Measurements from ENCODE around the gene RNF208. TPM values are rescaled to one million over a fixed set of nuclear protein-coding genes. Genes with fewer than 3 reads are reported as not detected.

RNF208 gene
- total RNA-seq, 1 donor from 2014 or later: 0.77 TPM

DNA sequence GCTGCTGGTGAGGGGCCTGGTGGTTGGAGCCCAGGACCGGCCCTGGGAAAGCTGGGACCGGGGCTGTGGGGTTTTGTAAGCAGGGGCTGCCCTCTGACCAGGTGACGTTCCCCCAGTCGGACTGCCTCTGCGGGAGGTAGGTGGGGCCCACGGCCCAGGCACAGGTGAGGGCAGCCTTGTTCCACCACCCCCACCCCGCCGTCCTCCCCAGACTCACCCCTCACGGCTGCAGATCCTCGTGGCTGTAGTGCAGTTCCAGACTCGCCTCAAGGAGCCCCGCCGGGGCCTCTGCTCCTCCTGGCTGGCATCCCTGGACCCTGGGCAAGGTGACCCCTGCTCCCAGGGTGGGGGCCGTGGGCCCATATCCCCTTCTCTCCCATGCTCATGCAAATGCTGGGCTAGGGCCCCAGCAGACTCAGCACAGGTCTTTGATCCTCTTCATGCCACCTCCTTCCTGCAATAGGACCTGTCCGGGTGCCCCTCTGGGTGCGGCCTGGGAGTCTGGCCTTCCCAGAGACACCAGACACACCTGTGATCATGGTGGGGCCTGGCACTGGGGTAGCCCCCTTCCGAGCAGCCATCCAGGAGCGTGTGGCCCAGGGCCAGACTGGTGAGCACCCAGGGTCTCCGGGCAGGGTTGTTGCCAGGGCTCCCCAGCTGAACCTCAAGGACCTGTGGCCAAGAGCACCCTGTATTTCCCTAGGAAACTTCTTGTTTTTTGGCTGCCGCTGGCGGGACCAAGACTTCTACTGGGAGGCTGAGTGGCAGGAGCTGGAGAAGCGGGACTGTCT lies 6.6 kb downstream of the RNF208 start:
- Histone ChIP-seq H3K4me3 (no peak overlapping the region), H3F3A (ENCODE audit: low read depth) (no peaks in the 10 kb centered on the region), H3K9ac (no peak overlapping the region), H3K36me3 (no peaks in the 10 kb centered on the region), H3K4me2 (no peak overlapping the region), H2AFZ (replicated peaks) (no peak overlapping the region), H3K27me3 (no peaks in the 10 kb centered on the region), H4K20me1 (ENCODE audit: low read depth) (peaks cover 7% of the 10 kb centered on the region), H3K27ac (no peak overlapping the region), H3K79me2 (ENCODE audit: low read depth) (no peaks in the 10 kb centered on the region), H3K4me1 (no peaks in the 10 kb centered on the region), H3K9me3 (ENCODE audit: low read depth) (no peaks in the 10 kb centered on the region)
- Mint-ChIP-seq H3K27ac (no peak overlapping the region), H3K4me3 (no peak overlapping the region), H3K4me1 (no peaks in the 10 kb centered on the region), H3K9me3 (no peaks in the 10 kb centered on the region), H3K27me3 (ENCODE audit: insufficient read depth, low read depth) (peaks cover 2% of the 10 kb centered on the region), H3K36me3 (peaks cover 5% of the 10 kb centered on the region)
- DNase-seq (ENCODE audit: low spot score): no peak
- TF ChIP-seq EZH2 (IDR thresholded peaks at IDR 0.05): no peak

DNA sequence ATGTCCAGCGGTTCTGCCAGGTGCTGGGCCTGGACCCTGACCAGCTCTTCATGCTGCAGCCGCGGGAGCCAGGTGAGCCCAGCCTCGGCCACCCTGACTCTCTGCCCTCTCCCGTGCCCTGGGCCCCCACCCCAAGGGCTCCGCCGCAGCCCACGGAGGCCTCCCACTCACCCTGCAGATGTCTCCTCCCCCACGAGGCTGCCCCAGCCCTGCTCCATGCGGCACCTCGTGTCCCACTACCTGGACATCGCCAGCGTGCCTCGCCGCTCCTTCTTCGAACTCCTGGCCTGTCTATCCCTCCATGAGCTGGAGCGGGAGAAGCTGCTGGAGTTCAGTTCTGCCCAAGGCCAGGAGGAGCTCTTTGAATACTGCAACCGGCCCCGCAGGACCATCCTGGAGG lies 7.4 kb downstream of the RNF208 start:
- H3K4me3 Mint-ChIP-seq: peak overlapping the region; percentile 67
- Histone ChIP-seq H3F3A (ENCODE audit: low read depth) (no peaks in the 10 kb centered on the region), H3K79me2 (ENCODE audit: low read depth) (no peaks in the 10 kb centered on the region), H3K4me3 (no peak overlapping the region), H3K4me2 (no peak overlapping the region), H2AFZ (replicated peaks) (no peak overlapping the region), H3K27ac (no peak overlapping the region), H3K27me3 (no peaks in the 10 kb centered on the region), H3K9ac (no peak overlapping the region), H3K36me3 (no peaks in the 10 kb centered on the region), H3K4me1 (no peaks in the 10 kb centered on the region), H3K9me3 (ENCODE audit: low read depth) (no peaks in the 10 kb centered on the region), H4K20me1 (ENCODE audit: low read depth) (peaks cover 7% of the 10 kb centered on the region)
- no peaks in the 10 kb centered on the region for H3K4me1 Mint-ChIP-seq
- no peaks in the 10 kb centered on the region for H3K9me3 Mint-ChIP-seq
- peaks cover 2% of the 10 kb centered on the region for H3K27me3 Mint-ChIP-seq (ENCODE audit: insufficient read depth, low read depth)
- no peak for DNase-seq (ENCODE audit: low spot score)
- TF ChIP-seq, protein P1, sequence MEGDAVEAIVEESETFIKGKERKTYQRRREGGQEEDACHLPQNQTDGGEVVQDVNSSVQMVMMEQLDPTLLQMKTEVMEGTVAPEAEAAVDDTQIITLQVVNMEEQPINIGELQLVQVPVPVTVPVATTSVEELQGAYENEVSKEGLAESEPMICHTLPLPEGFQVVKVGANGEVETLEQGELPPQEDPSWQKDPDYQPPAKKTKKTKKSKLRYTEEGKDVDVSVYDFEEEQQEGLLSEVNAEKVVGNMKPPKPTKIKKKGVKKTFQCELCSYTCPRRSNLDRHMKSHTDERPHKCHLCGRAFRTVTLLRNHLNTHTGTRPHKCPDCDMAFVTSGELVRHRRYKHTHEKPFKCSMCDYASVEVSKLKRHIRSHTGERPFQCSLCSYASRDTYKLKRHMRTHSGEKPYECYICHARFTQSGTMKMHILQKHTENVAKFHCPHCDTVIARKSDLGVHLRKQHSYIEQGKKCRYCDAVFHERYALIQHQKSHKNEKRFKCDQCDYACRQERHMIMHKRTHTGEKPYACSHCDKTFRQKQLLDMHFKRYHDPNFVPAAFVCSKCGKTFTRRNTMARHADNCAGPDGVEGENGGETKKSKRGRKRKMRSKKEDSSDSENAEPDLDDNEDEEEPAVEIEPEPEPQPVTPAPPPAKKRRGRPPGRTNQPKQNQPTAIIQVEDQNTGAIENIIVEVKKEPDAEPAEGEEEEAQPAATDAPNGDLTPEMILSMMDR (IDR thresholded peaks at IDR 0.05): no peak
- no peak for TF ChIP-seq EZH2 (IDR thresholded peaks at IDR 0.05)
- no peak for TF ChIP-seq EZH2phosphoT487 (IDR thresholded peaks at IDR 0.05)
- H3K27ac Mint-ChIP-seq: no peak overlapping the region
- H3K36me3 Mint-ChIP-seq: peaks cover 5% of the 10 kb centered on the region

DNA sequence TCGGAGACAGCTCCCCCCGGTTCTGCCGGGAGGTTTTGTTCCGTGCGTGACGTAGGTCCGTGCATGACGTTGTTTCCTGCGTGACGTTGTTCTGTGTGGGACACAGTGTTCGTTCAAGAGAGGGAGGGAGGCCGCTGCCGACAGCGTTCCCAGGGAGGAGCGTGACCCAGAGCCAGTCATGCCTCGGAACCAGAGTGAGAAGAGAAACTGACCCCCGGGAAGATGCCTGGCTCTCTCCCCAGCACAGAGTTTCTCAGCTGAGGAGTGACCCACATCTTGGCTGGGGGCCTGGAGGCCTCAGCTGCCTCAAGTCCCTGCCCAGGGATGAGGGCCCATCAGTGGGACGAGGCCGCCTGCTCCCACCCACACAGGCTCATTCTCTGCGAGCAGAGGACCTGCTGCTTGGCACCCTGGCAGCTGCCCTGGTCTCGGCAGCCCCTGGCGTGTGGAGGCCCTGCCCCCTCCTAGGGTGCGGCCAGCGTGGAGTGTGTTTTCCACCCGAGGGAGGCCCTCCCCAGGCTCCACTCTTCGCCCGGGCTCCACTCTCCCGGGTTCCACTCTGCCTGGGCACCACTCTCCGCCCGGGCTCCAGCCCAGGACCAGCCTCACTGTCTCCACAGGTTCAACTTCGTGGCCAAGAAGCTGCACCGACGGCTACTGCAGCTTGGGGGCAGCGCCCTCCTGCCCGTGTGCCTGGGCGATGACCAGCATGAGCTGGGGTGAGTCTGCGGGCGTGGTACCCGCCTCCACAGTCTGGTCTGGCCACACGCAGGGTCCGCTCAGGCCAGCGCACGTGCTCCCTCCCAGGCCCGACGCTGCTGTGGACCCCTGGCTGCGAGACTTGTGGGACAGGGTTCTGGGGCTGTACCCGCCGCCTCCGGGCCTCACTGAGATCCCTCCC lies 8.6 kb downstream of the RNF208 start:
- Histone ChIP-seq H3K9ac (no peak overlapping the region), H3K36me3 (no peaks in the 10 kb centered on the region), H3K27ac (no peak overlapping the region), H3K4me1 (no peaks in the 10 kb centered on the region), H3K27me3 (no peaks in the 10 kb centered on the region), H3K4me2 (no peak overlapping the region), H4K20me1 (ENCODE audit: low read depth) (peaks cover 7% of the 10 kb centered on the region), H3K79me2 (ENCODE audit: low read depth) (no peaks in the 10 kb centered on the region), H3K9me3 (ENCODE audit: low read depth) (no peaks in the 10 kb centered on the region), H3K4me3 (no peak overlapping the region), H3F3A (ENCODE audit: low read depth) (no peaks in the 10 kb centered on the region), H2AFZ (replicated peaks) (no peak overlapping the region)
- H3K9me3 Mint-ChIP-seq: no peaks in the 10 kb centered on the region
- TF ChIP-seq EZH2phosphoT487 (IDR thresholded peaks at IDR 0.05) (no peak), EZH2 (IDR thresholded peaks at IDR 0.05) (no peak)
- TF ChIP-seq, protein P1 (IDR thresholded peaks at IDR 0.05): no peak
- no peaks in the 10 kb centered on the region for H3K4me1 Mint-ChIP-seq
- peaks cover 3% of the 10 kb centered on the region for H3K27me3 Mint-ChIP-seq (ENCODE audit: insufficient read depth, low read depth)
- H3K36me3 Mint-ChIP-seq: peaks cover 8% of the 10 kb centered on the region
- no peak overlapping the region for H3K4me3 Mint-ChIP-seq
- peak overlapping the region; percentile 65 for H3K27ac Mint-ChIP-seq
- DNase-seq (ENCODE audit: low spot score): no peak
